Skin epidermis (tissue), 12 donors: Measurements from ENCODE around the gene MAPKAPK2.
A peak's percentile ranks its signal among the peaks of the same experiment; 100 is the strongest.

Experiments
- H3K27ac ChIP-seq, 21 experiments: fragments of 200-600 bp; sonication (generic) in 11 of 21; one replicate each; pipeline ENCODE4 v1.5.0; 2020; ENCODE audit warnings: mild to moderate bottlenecking in 3 of 21, inconsistent platforms in 2 of 21, moderate library complexity in 2 of 21
- H3K4me3 ChIP-seq, 7 experiments: fragments of 200-600 bp; sonication (generic) in 2 of 7; one replicate each; pipeline ENCODE4 v1.5.0; 2020; ENCODE audit warnings: inconsistent platforms in 2 of 7, mild to moderate bottlenecking in 2 of 7, moderate library complexity in 1 of 7

The MAPKAPK2 gene

DNA sequence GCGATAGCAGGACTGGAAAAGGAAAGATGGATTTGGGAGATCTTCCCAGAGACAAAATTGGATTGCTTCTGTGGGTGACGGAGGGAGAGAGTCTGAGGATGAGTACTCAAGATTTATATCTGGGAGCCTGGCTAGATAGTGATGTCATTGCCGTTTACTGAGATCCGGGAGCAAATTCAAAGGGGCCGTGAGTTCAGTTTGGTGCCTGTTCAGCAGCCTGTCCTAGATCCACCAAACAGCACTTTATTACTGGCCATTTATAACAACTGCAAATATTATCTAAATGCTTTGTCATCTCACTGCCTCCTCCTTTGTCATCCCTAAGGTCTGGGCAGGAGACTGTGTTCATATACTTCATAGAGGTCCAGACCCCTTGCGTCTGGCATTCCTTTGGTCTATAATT, 29.2 kb downstream of the MAPKAPK2 start:
- Histone ChIP-seq H3K4me3 (no peak overlapping the region), H3K27ac (peak overlapping the region in 8 of 21 experiments; percentile 6 to 76 (median 50))

- Histone ChIP-seq H3K27ac (peak overlapping the region in 7 of 21 experiments; percentile 18 to 76 (median 53)), H3K4me3 (no peak overlapping the region)
Observed at GRCh38 chr1:206714331-206715058, 29.8 kb downstream of the MAPKAPK2 start.

- no peak overlapping the region for H3K4me3 ChIP-seq
- H3K27ac ChIP-seq: peak overlapping the region in 7 of 21 experiments; percentile 18 to 76 (median 42)
Observed at GRCh38 chr1:206715120-206715519, 30.4 kb downstream of the MAPKAPK2 start.

- Histone ChIP-seq H3K27ac (peak overlapping the region in 10 of 21 experiments; percentile 11 to 76 (median 36)), H3K4me3 (no peak overlapping the region)
Observed at GRCh38 chr1:206715552-206716158, 30.9 kb downstream of the MAPKAPK2 start.

DNA sequence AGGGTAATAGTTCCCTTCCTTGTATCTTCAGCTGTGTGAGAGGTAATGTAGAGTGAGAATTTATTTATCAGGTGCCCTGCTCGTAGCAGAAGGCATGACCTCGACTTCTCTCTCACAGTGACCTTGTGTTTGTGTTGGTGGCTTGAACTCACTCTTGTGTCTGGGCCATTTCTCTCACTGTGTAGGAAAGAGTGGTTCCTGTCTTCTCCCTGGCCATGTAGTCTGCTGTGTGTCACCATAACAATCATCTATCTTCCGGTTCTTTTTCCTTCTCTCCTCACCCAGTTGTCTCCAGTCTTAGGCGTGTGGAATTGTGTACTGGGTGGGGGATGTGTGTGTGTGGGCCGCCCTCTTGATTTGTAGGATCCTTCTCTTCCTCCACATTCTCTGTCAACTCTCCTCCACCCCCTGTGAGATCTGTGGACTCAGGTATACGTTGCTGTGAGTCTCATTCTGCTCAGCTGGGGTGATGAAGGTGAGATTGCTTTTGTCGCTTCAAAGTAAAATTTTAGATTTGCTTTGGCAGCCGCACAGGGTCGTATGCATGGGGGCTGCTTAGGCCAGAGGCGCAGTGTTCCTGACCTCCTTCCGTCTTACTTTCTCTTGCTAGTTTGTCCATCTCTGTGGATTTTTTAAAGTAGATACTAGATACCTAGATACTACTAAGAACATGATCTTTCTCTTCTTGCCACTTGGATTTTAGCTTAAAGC, 31.6 kb downstream of the MAPKAPK2 start:
- peak overlapping the region in 12 of 21 experiments; percentile 6 to 76 (median 30) for H3K27ac ChIP-seq
- H3K4me3 ChIP-seq: no peak overlapping the region

GRCh38 chr1:206716870-206717673, 32.4 kb downstream of the MAPKAPK2 start:
- H3K27ac ChIP-seq: peak overlapping the region in 8 of 21 experiments; percentile 6 to 76 (median 38)

DNA sequence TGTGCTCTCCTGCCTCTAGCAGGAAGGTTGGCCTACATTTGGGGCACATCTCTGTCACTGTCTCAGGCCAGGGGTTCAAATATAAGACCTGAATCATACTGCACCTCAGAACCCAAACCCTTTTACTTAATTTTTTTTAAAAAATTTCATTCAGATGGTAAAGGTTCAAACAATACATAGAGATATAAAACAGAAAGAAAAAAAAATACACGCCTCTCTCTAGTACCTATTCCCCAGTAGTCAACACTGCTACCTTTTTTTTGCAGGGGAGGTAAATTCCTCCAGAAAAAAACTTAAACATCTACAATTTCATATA, 32.9 kb downstream of the MAPKAPK2 start:
- H3K27ac ChIP-seq: peak overlapping the region in 3 of 21 experiments; percentile 35 to 76 (median 72)
- no peak overlapping the region for H3K4me3 ChIP-seq

More at GRCh38 chr1:206716870-206717673, 32.4 kb downstream of the MAPKAPK2 start:
- no peak overlapping the region for H3K4me3 ChIP-seq

DNA sequence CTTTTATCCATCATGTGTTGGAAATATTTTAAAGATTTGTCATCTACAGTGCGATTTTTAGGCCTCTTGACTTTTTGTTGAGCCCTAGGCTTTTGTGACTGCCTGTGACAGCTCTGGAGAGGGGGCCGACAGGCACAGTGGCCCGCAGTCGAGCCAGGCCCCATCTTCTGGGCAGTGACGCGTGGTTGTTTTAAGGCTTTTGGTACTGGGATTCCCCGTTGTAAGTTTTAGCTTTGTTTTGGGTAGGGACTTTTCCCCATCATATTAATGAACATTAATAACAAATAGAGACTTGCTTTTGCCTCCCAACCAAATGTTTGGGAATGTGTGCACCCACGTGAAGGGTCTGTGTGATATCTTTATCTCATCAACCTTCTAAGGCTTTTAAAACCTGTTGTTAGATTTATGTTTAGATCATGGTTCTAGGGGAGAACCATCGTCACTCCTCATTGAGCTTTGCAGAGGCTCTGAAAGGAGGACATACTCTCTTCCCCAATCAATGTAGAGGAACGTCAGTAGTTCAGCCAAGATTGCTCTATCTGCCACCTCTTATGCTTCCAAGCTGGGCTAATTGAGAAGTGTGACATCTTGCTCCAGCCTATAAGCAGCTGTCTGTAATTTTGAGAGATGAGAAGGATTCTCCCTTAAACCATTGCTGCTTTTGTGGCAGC, 34.6 kb downstream of the MAPKAPK2 start:
- H3K4me3 ChIP-seq: no peak overlapping the region
- H3K27ac ChIP-seq: peak overlapping the region in 1 of 21 experiments; percentile 59

- H3K27ac ChIP-seq: no peak overlapping the region
Observed at GRCh38 chr1:206721454-206721853, 36.7 kb downstream of the MAPKAPK2 start.

GRCh38 chr1:206722751-206723461, 38.2 kb downstream of the MAPKAPK2 start:
- no peak overlapping the region for H3K4me3 ChIP-seq

More at GRCh38 chr1:206721454-206721853, 36.7 kb downstream of the MAPKAPK2 start:
- no peak overlapping the region for H3K4me3 ChIP-seq

GRCh38 chr1:206723462-206723804, 38.7 kb downstream of the MAPKAPK2 start:
- Histone ChIP-seq H3K4me3 (no peak overlapping the region), H3K27ac (peak overlapping the region in 12 of 21 experiments; percentile 13 to 82 (median 34))

More at GRCh38 chr1:206722751-206723461, 38.2 kb downstream of the MAPKAPK2 start:
- H3K27ac ChIP-seq: peak overlapping the region in 5 of 21 experiments; percentile 31 to 66 (median 45)

DNA sequence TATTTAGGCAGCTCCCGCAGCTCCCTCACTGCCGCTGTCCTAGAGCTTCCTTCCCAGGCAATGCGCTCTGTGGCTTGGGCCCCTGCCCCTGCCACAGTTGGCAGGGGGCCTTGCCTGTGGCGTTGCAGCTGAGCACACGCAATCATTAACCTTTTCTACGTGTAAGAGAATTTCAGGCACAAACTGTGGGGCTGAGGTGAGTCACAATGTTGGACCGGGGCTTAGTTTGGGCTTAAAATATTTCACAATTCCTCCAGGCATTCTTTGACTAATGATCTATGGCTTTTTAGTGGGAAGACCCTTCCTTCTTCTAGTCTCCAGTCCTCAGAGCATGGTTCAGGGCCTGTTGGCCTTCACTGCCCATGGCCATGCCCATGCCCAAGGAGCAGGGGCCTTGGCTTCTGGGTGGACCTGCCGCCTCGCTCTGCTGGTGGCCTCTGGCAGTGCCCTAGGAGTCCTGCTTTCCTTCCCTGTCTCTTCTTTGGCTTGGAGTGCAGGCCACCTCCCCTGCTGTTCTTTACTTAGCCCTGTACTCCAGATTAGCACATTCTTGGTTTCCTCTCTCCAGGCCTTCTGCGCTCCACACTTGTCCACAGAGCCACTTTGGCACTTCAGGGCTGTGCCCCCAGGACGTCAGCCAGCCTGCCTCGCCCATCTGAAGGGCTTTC, 39.2 kb downstream of the MAPKAPK2 start:
- peak overlapping the region in 14 of 21 experiments; percentile 10 to 82 (median 36) for H3K27ac ChIP-seq
- H3K4me3 ChIP-seq: no peak overlapping the region

- H3K4me3 ChIP-seq: no peak overlapping the region
- peak overlapping the region in 2 of 21 experiments; percentile 2 to 51 for H3K27ac ChIP-seq
Observed at GRCh38 chr1:206725109-206725963, 40.6 kb downstream of the MAPKAPK2 start.

- H3K27ac ChIP-seq: no peak overlapping the region
- no peak overlapping the region for H3K4me3 ChIP-seq
Observed at GRCh38 chr1:206727981-206728696, 43.4 kb downstream of the MAPKAPK2 start.

GRCh38 chr1:206728697-206728987, 43.9 kb downstream of the MAPKAPK2 start:
- H3K27ac ChIP-seq: no peak overlapping the region
- no peak overlapping the region for H3K4me3 ChIP-seq

- H3K27ac ChIP-seq: no peak overlapping the region
- no peak overlapping the region for H3K4me3 ChIP-seq
Observed at GRCh38 chr1:206729050-206729449, 44.3 kb downstream of the MAPKAPK2 start.

GRCh38 chr1:206729507-206729906, 44.8 kb downstream of the MAPKAPK2 start:
- Histone ChIP-seq H3K4me3 (no peak overlapping the region), H3K27ac (no peak overlapping the region)
